Aorta (tissue), 5 donors: ENCODE measurements around the gene MCUB. TPM values are rescaled to one million over a fixed set of nuclear protein-coding genes. Genes with fewer than 3 reads are reported as not detected.

ENCODE experiments used
- ATAC-seq: fragments of 200-7000 bp; cut with Tn5 transposase; one replicate; pipeline ENCODE4 v1.9.1; 2022; ENCODE audit warnings: moderate library complexity; ENCODE audit not compliant: low FRiP score
- DNase-seq, 2 donors: peaks; one replicate each; pipeline ENCODE4 v3.0.0-alpha.2; 2020
- H3K27ac ChIP-seq, 2 donors: one replicate each; pipeline ENCODE4 v1.5.1; 2013; ENCODE audit warnings: low read length in 2 of 2, mild to moderate bottlenecking in 2 of 2, moderate library complexity in 2 of 2, control low read depth in 1 of 2, inconsistent platforms in 1 of 2, low read depth in 1 of 2
- H3K27me3 ChIP-seq, 2 donors: one replicate each; pipeline ENCODE4 v1.6.1; 2013; ENCODE audit warnings: control low read depth in 1 of 2, low read length in 1 of 2, mild to moderate bottlenecking in 1 of 2, moderate library complexity in 1 of 2; ENCODE audit not compliant: insufficient read depth in 2 of 2, control insufficient read depth in 1 of 2
- H3K36me3 ChIP-seq, 2 donors: one replicate each; pipeline ENCODE4 v1.6.1; 2013; ENCODE audit warnings: control low read depth in 1 of 2, low read length in 1 of 2, mild to moderate bottlenecking in 1 of 2; ENCODE audit not compliant: insufficient read depth in 2 of 2, control insufficient read depth in 1 of 2
- H3K4me1 ChIP-seq, 2 donors: one replicate each; pipeline ENCODE4 v1.6.1; 2013; ENCODE audit warnings: low read length in 2 of 2, control low read depth in 1 of 2, mild to moderate bottlenecking in 1 of 2, moderate library complexity in 1 of 2; ENCODE audit not compliant: insufficient read depth in 2 of 2, control insufficient read depth in 1 of 2
- H3K4me3 ChIP-seq, 2 donors: one replicate each; pipeline ENCODE4 v1.5.1; 2013; ENCODE audit warnings: low read length in 2 of 2, control low read depth in 1 of 2, mild to moderate bottlenecking in 1 of 2
- H3K9me3 ChIP-seq: one replicate; pipeline ENCODE4 v1.6.1; 2013; ENCODE audit warnings: mild to moderate bottlenecking, low read length; ENCODE audit not compliant: control insufficient read depth
- WGBS, 2 donors: extraction: QIAGEN DNeasy Blood & Tissue Kit; methylation state at CpG; one replicate each; pipeline ENCODE4 v1.1.7; 2013; 5-methylcytosine and 5-hydroxymethylcytosine counted together
- intact Hi-C, 2 donors: fragments of 100-400 bp; cut with DNase I; formaldehyde crosslinking; loops; one replicate each; pipeline versions ENCODE4 v1.14.2 to v1.15.0; 2022
- polyA plus RNA-seq, 2 donors: library from polyadenylated mRNA; stranded (reverse); fragments of 200-250 nt; gene quantifications; one replicate each; pipeline ENCODE4 v1.2.3, GENCODE V29; 2013
- total RNA-seq, 2 donors: library from RNA; stranded (reverse); fragmentation: NEBNext Ultra II Directional; extraction: Animal tissue kit (Norgen Biotek cat#: 25700); gene quantifications; one replicate each; pipeline ENCODE4 v1.2.1, GENCODE V29; 2021
- donor health status: healthy with polysubstance abuse.
- donor health status: Bipolar disorder and iron deficiency.
- donor health status: DM: no; HTN: no; CAD: no.
- donor health status: DM: no; HTN: no; CAD: no.
- donor health status: DM: yes; HTN: yes; CAD: no.

Gene MCUB
- total and polyA plus RNA-seq, 4 donors, result 2.7 to 25.6 (median 8.3) TPM

- no peak for ATAC-seq
- Histone ChIP-seq H3K36me3 (no peaks in the 10 kb centered on the region), H3K27me3 (no peaks in the 10 kb centered on the region), H3K9me3 (peaks cover 2% of the 10 kb centered on the region), H3K4me3 (no peak overlapping the region), H3K27ac (no peak overlapping the region), H3K4me1 (no peaks in the 10 kb centered on the region)
- no peak for DNase-seq
- intact Hi-C loops, result no loop called here
- WGBS, 2 donors, result 97 to 98% methylated on average over 5 of the region's 5 CpGs
Measured at GRCh38 chr4:109610489-109610888, 50.4 kb downstream of the MCUB start.

GRCh38 chr4:109611045-109611646 is 51.1 kb downstream of the MCUB start:
- intact Hi-C loops, result no loop called here
- H3K9me3 ChIP-seq, result peaks cover 2% of the 10 kb centered on the region
- ATAC-seq (no peak), DNase-seq (no peak)
- H3K27me3 ChIP-seq, result no peaks in the 10 kb centered on the region
- H3K4me1 ChIP-seq, result no peaks in the 10 kb centered on the region
- no peaks in the 10 kb centered on the region for H3K36me3 ChIP-seq
- H3K4me3 ChIP-seq, result no peak overlapping the region
- no peak overlapping the region for H3K27ac ChIP-seq

DNA sequence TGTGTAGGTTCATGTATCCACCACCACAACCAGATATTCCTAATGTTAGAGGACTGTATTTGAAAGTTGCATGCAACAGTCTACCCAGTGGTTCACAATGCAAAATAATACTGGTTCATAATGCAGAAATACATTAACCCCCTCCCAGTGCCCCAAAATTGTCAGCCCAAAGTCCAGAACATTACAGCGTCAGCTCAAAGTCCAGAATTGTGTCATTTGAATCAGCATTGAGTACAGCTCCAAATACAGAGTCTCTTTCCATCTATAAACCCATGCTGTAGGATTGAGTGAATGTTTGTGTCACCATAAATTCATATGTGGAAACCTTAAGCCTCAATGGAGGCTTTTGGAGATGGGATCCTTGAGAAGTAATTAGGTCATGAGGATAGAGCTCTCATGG is 54.0 kb downstream of the MCUB start:
- Histone ChIP-seq H3K27me3 (no peaks in the 10 kb centered on the region), H3K27ac (no peak overlapping the region), H3K36me3 (no peaks in the 10 kb centered on the region), H3K4me1 (no peaks in the 10 kb centered on the region), H3K4me3 (no peak overlapping the region), H3K9me3 (peaks cover 2% of the 10 kb centered on the region)
- DNase-seq, result no peak
- no peak for ATAC-seq
- intact Hi-C loops, result no loop called here
- 77 to 91% methylated on average over 1 of the region's 1 CpG for WGBS, 2 donors

DNA sequence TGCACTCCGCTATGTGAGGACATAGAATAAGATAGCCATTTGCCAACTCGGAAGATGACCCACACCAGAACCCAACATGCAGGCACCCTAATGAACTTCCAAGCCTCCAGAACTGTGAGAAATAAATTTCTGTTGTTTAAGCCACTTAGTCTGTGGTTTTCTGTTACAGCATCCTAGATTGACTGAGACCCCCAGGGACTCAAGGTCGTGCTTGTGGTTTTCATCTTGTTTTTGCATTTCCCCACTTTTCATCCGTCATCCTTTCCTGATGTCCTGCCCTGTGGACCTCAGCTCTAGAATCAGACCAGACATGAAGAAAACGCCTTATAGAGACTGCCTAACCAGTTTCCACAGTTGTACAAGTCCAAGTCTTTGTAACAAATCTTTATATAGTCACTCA is 54.4 kb downstream of the MCUB start:
- H3K9me3 ChIP-seq, result peaks cover 2% of the 10 kb centered on the region
- H3K36me3 ChIP-seq, result no peaks in the 10 kb centered on the region
- intact Hi-C loops, result no loop called here
- H3K4me1 ChIP-seq, result no peaks in the 10 kb centered on the region
- no peak overlapping the region for H3K4me3 ChIP-seq
- no peaks in the 10 kb centered on the region for H3K27me3 ChIP-seq
- no peak for ATAC-seq
- H3K27ac ChIP-seq, result no peak overlapping the region
- WGBS, 2 donors, result 49 to 59% methylated on average over 5 of the region's 5 CpGs
- no peak for DNase-seq

- intact Hi-C loops, result no loop called here
- DNase-seq (no peak), ATAC-seq (no peak)
- 83 to 89% methylated on average over 2 of the region's 2 CpGs for WGBS, 2 donors
- Histone ChIP-seq H3K27me3 (no peaks in the 10 kb centered on the region), H3K9me3 (peaks cover 2% of the 10 kb centered on the region), H3K36me3 (no peaks in the 10 kb centered on the region), H3K4me3 (no peak overlapping the region), H3K27ac (no peak overlapping the region), H3K4me1 (no peaks in the 10 kb centered on the region)
Measured at GRCh38 chr4:109615742-109616141, 55.7 kb downstream of the MCUB start.

DNA sequence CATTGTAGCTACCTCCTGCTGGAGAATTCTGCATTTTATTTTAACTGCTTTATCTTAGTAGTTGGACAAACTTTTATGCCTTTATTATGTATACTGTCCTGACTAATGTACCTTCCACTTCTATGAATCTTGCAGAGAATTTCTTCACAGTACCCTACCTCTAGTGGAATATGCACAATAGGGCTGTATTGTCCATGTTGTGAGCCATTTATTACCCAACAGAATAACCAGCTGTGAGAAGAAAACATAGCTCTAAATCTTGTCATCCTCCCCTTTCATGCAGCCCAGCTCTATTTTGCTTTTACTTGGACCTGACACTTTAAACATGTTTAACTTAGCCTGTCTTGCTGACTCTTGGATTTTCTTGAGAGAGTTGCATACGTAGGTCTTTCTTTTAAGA is 56.2 kb downstream of the MCUB start:
- H3K36me3 ChIP-seq, result no peaks in the 10 kb centered on the region
- H3K4me1 ChIP-seq, result no peaks in the 10 kb centered on the region
- intact Hi-C loops, result no loop called here
- 41% methylated on average over 1 of the region's 1 CpG for WGBS, 2 donors
- H3K9me3 ChIP-seq, result peaks cover 2% of the 10 kb centered on the region
- H3K27ac ChIP-seq, result no peak overlapping the region
- H3K4me3 ChIP-seq, result no peak overlapping the region
- H3K27me3 ChIP-seq, result no peaks in the 10 kb centered on the region
- DNase-seq, result no peak
- ATAC-seq, result no peak

DNA sequence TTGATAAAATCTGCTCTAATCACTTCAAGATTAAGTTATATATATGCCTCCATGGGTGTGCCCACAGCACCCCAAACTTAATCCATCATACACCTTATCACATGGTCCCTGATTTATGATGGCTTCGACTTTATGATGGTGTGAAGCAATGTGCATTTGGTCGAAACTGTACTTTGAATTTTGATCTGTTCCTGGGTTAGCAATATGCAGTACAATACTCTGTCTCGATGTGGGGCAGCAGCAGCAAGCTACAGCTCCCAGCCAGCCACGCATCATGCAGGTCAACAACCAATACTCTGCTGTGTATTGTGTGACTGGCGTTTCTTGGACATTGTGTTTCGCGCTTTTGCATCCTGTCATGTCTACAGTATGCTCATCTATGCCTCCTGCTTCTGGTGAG is 62.6 kb downstream of the MCUB start:
- WGBS, 2 donors, result 86 to 88% methylated on average over 7 of the region's 7 CpGs
- DNase-seq (no peak), ATAC-seq (no peak)
- no peaks in the 10 kb centered on the region for H3K36me3 ChIP-seq
- no peak overlapping the region for H3K4me3 ChIP-seq
- intact Hi-C loops, result no loop called here
- no peaks in the 10 kb centered on the region for H3K4me1 ChIP-seq
- H3K27ac ChIP-seq, result no peak overlapping the region
- no peaks in the 10 kb centered on the region for H3K9me3 ChIP-seq
- H3K27me3 ChIP-seq, result no peaks in the 10 kb centered on the region

- WGBS, 2 donors, result 89 to 93% methylated on average over 2 of the region's 2 CpGs
- DNase-seq, result no peak
Measured at GRCh38 chr4:109624536-109624935, 64.5 kb downstream of the MCUB start.

DNA sequence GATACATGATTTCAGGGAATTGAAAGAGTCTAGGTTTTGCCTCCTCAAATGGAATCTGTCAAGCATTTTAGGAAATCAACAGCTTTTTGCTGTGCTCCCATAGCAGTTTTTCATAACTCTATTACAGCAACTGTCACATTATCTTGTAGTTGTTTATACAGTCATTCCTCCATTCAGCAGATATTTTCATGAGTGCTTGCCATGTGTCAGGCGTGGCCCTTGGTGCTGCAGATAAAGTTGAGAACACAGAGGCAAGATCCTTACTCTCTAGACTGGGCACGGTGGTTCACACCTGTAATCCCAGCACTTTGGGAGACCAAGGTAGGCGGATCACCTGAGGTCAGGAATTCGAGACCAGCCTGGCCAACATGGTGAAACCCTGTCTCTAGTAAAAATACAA is 67.3 kb downstream of the MCUB start:
- H3K9me3 ChIP-seq, result no peaks in the 10 kb centered on the region
- intact Hi-C loops, result no loop called here
- DNase-seq (no peak), ATAC-seq (no peak)
- no peaks in the 10 kb centered on the region for H3K36me3 ChIP-seq
- no peak overlapping the region for H3K27ac ChIP-seq
- no peaks in the 10 kb centered on the region for H3K4me1 ChIP-seq
- WGBS, 2 donors, result 81 to 82% methylated on average over 4 of the region's 4 CpGs
- H3K4me3 ChIP-seq, result no peak overlapping the region
- H3K27me3 ChIP-seq, result no peaks in the 10 kb centered on the region

More at GRCh38 chr4:109624536-109624935, 64.5 kb downstream of the MCUB start:
- Histone ChIP-seq H3K27me3 (no peaks in the 10 kb centered on the region), H3K9me3 (no peaks in the 10 kb centered on the region), H3K4me1 (no peaks in the 10 kb centered on the region), H3K4me3 (no peak overlapping the region), H3K27ac (no peak overlapping the region), H3K36me3 (no peaks in the 10 kb centered on the region)
- ATAC-seq, result no peak
- intact Hi-C loops, result no loop called here
